Measurements from ENCODE around the gene TMEM131. TPM values are rescaled to one million over a fixed set of nuclear protein-coding genes. Genes with fewer than 3 reads are reported as not detected.
"Not testable (repeated sequence)": the region's sequence is repeated elsewhere in the genome, so short reads cannot be mapped to it uniquely, and the experiment has no call there.

TMEM131 gene
- total RNA-seq, 1 donor: 43.6 TPM

DNA sequence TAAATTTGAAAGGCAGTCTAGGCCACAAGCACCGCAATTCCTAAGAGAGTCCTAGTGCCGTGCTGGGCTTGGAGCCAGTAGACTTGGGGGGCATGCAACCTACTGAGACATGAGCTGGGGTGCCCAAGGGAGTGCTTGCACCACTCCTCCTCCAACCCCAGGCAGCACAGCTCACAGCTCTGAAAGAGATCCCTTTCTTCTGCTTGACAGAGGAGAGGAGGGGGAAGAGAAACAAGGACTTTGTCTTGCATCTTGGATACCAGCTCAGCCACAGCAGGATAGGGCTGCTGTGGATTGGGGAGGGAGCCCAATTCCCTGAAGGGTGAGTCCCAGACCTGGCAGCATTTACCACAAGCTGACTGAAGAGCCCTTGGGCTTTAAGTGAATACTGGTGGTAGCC, 134.6 kb downstream of the TMEM131 start:
- H3K4me3 ChIP-seq (ENCODE audit: low read depth, low read length): no peak overlapping the region
- TF ChIP-seq, protein P1, sequence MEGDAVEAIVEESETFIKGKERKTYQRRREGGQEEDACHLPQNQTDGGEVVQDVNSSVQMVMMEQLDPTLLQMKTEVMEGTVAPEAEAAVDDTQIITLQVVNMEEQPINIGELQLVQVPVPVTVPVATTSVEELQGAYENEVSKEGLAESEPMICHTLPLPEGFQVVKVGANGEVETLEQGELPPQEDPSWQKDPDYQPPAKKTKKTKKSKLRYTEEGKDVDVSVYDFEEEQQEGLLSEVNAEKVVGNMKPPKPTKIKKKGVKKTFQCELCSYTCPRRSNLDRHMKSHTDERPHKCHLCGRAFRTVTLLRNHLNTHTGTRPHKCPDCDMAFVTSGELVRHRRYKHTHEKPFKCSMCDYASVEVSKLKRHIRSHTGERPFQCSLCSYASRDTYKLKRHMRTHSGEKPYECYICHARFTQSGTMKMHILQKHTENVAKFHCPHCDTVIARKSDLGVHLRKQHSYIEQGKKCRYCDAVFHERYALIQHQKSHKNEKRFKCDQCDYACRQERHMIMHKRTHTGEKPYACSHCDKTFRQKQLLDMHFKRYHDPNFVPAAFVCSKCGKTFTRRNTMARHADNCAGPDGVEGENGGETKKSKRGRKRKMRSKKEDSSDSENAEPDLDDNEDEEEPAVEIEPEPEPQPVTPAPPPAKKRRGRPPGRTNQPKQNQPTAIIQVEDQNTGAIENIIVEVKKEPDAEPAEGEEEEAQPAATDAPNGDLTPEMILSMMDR (IDR thresholded peaks at IDR 0.05; ENCODE audit: insufficient read depth, low read depth, low read length): no peak
- no peak for DNase-seq (ENCODE audit: low read depth)

DNA sequence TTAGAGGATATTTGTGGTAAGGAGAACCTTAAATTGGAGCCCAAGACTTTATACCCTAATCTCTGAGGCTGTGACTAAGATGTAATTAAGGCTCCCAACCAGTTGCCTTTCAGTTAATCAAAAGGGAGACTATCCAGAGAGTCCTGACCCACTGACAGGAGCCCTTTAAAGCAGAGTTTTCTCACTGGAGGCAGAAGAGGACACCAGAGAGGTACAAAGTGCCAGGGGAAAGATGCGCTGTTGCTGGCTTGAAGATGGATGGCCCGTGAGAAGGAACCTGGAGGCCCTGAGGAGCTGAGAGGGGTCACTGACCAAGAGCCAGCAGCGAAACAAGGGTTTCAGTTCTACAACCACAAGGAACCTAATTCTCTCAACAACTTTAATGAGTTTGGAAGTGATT, 137.3 kb downstream of the TMEM131 start:
- no peak overlapping the region for H3K4me3 ChIP-seq (ENCODE audit: low read depth, low read length)
- DNase-seq (ENCODE audit: low read depth): no peak
- TF ChIP-seq, protein P1 (IDR thresholded peaks at IDR 0.05; ENCODE audit: insufficient read depth, low read depth, low read length): no peak

DNA sequence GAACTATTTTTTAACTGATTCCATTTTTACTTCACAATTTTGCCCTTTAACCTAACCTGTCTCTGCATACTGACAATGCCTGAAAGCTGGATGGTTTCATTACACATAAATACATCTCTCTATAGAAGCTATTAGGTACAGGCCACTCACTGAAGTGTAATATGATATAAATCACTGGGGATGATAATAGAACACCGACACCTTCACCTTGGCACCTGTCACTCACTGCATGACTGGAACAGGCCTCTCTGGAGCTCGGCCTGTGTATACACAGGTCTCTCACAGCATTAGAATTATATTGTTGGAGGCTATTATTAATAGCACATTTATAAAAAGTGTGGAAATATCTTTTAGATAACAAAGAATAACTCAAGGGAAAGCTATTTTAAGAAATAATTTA, 138.2 kb downstream of the TMEM131 start:
- TF ChIP-seq, protein P1 (IDR thresholded peaks at IDR 0.05; ENCODE audit: insufficient read depth, low read depth, low read length): no peak
- no peak for DNase-seq (ENCODE audit: low read depth)
- no peak overlapping the region for H3K4me3 ChIP-seq (ENCODE audit: low read depth, low read length)

DNA sequence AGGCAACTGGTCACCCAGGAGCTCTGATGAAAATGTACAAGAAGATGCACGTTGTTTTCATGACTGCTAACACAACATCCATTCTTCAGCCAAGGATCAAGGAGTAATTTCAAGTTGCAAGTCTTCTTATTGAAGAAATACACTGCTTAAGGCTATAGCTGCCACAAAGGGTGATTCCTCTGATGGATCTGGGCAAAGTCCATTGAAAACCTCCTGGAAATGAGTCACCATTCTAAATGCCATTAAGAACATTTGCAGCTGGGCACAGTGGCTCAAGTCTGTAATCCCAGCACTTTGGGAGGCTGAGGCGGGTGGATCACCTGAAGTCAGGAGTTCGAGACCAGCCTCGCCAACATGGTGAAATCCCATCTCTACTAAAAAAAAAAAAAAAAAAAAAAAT, 142.7 kb downstream of the TMEM131 start:
- DNase-seq (ENCODE audit: low read depth): not testable (repeated sequence)

DNA sequence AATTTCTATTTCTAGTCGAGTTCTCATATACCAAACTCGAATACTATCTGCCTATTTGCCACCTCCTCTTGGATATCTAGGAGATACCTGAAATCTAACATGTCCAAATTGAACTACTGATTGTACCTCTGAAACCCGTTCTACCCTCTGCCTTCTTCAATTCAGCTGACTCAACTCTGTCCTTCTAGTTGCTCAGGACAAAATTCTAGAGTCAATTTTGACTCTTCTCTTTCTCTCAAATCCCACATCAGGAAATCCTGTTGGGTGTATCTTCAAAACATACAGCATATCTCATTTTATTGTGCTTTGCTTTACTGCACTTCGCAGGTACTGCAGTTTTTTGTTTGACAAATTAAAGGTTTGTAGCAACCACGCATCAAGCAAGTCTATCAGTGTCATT, 144.6 kb downstream of the TMEM131 start:
- TF ChIP-seq, protein P1 (IDR thresholded peaks at IDR 0.05; ENCODE audit: insufficient read depth, low read depth, low read length): no peak
- no peak overlapping the region for H3K4me3 ChIP-seq (ENCODE audit: low read depth, low read length)
- DNase-seq (ENCODE audit: low read depth): no peak

More for the DNA sequence above, 142.7 kb downstream of the TMEM131 start:
- H3K4me3 ChIP-seq (ENCODE audit: low read depth, low read length): not testable (repeated sequence)

DNA sequence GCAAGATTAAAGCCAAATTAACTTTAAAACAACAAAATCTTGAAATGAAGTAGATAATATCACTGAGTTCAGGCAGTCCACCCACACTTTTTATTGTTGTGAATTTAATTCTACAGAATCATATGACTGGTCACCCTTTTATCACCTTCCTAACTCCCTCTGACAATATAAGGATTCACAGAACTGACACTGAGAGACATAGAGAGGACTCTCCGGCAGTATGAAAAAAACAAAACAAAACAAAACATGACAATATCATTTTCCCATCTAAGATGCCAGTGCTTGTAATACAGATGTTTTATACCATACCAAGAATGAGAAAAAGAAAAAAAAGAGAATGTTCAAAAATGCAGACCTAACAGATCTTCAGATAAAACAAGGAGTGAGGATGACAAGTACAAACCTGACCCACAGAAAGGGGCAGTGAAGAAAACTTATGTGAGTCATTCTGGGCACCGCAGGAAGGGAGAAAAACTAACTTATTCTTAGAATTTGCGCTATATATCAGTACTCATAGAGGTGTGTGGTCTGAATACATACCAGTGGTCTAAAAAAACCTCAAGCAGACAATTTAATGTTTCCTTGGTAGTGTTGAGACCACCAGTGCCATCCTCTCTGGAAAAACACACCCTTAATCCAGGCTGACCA, 145.7 kb downstream of the TMEM131 start:
- peak; percentile 18 for DNase-seq (ENCODE audit: low read depth)
- H3K4me3 ChIP-seq (ENCODE audit: low read depth, low read length): no peak overlapping the region
- TF ChIP-seq, protein P1 (IDR thresholded peaks at IDR 0.05; ENCODE audit: insufficient read depth, low read depth, low read length): no peak

DNA sequence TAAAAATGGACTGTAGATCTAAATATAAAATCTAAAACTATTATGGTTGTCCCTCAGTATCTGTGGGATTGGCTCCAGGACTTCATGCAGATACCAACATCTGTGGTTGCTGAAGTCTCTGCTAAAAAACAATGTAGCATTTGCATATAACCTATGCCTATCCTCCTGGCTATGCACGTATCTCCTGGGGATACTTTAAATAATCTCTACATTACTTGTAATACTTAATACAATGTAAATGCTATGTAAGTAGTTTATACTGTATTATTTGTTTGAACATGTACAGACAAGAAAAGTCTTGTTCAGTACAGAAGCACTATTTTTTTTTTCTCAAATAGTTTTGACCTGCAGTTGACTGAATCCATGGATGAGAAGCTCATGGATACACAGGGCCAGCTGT, 147.4 kb downstream of the TMEM131 start:
- TF ChIP-seq, protein P1 (IDR thresholded peaks at IDR 0.05; ENCODE audit: insufficient read depth, low read depth, low read length): no peak
- no peak overlapping the region for H3K4me3 ChIP-seq (ENCODE audit: low read depth, low read length)
- no peak for DNase-seq (ENCODE audit: low read depth)

DNA sequence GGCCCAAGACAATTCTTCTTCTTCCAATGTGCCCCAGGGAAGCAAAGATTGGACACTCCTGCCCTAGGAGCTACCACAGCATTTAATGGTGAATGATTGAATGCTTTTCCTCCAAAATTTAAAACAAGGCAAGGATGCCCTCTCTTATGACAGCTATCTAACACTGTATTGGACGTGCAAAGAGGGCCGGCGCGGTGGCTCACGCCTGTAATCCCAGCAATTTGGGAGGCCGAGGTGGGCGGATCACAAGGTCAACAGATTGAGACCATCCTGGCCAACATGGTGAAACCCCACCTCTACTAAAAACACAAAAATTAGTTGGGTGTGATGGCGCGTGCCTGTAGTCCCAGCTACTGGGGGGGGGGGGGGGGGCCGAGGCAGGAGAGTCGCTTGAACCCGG, 149.0 kb downstream of the TMEM131 start:
- not testable (repeated sequence) for DNase-seq (ENCODE audit: low read depth); H3K4me3 ChIP-seq (ENCODE audit: low read depth, low read length)

All from fibroblast of villous mesenchyme (primary cell).